HCT116 (cell line): Measurements from ENCODE around the gene CELA3A. TPM values are rescaled to one million over a fixed set of nuclear protein-coding genes. Genes with fewer than 3 reads are reported as not detected.

ENCODE experiments used
- ATAC-seq: fragments of 200-7000 bp; cut with Tn5 transposase; 2 replicates; pipeline ENCODE4 v1.9.1; 2020; ENCODE audit warnings: mild to moderate bottlenecking, moderate library complexity
- BruUV-seq: library from RNA; stranded (reverse); fragments of 400-500 nt; replicated peaks from 2 replicates; lab custom pipeline; 2021; lab: Mats Ljungman, UMichigan
- CTCF ChIA-PET: fragments of 300-600 bp; sonication (Branson Sonifier 250); formaldehyde crosslinking; loops from one replicate; lab custom pipeline; 2021; ENCODE audit warnings: antibody characterized with exemption; lab: Charles Lee
- POLR2A ChIA-PET: fragments of 300-600, 350-600 bp; sonication (Branson Sonifier 250); formaldehyde crosslinking; loops from one replicate; lab custom pipeline; 2021; ENCODE audit warnings: antibody characterized with exemption; lab: Charles Lee
- RAD21 ChIA-PET, 2 experiments: fragments of 300-600 bp; sonication (Branson Sonifier 250); formaldehyde crosslinking; loops; one replicate each; lab custom pipeline; 2023; ENCODE audit warnings: low total read pairs in 2 of 2; ENCODE audit not compliant: uncharacterized antibody in 2 of 2, unreplicated experiment in 2 of 2, low non-redundant PET in 1 of 2; lab: Charles Lee
- DNase-seq: peaks from one replicate; pipeline ENCODE4 v3.0.0-alpha.2; 2010; ENCODE audit warnings: low read depth, low spot score
- H2AFZ ChIP-seq: fragments of 200-600 bp; shearing (Covaris generic), sonication (generic); 2 replicates; pipeline ENCODE4 v1.6.1; 2017; ENCODE audit warnings: low read depth, mixed run types, mixed read lengths, antibody characterized with exemption, low read length; ENCODE audit not compliant: poor library complexity, severe bottlenecking
- H3K27ac ChIP-seq: 2 replicates; pipeline ENCODE4 v1.5.1; 2012; ENCODE audit warnings: low read depth, low read length
- H3K27me3 ChIP-seq: fragments of 200-600 bp; sonication (generic); 2 replicates; pipeline ENCODE4 v1.6.1; 2016; ENCODE audit warnings: mixed run types, low read length, mixed read lengths; ENCODE audit not compliant: insufficient read depth
- H3K36me3 ChIP-seq, 2 experiments: fragments of 200-500 bp in 1 of 2; fragments of 200-600 bp in 1 of 2; sonication (Bioruptor generic) in 1 of 2; sonication (generic) in 1 of 2; 2 replicates each; pipeline versions ENCODE4 v1.5.1 to v1.6.1; 2014 to 2016; ENCODE audit warnings: low read length in 2 of 2, inconsistent platforms in 1 of 2, mixed read lengths in 1 of 2, mixed run types in 1 of 2; ENCODE audit not compliant: insufficient read depth in 2 of 2, control insufficient read depth in 1 of 2
- H3K4me1 ChIP-seq, 2 experiments: fragments of 200-600 bp in 1 of 2; sonication (generic) in 1 of 2; 2 replicates each; pipeline versions ENCODE4 v1.5.1 to v1.6.1; 2012 to 2017; ENCODE audit warnings: low read length in 2 of 2, inconsistent platforms in 1 of 2, mild to moderate bottlenecking in 1 of 2, mixed read lengths in 1 of 2, mixed run types in 1 of 2, moderate library complexity in 1 of 2; ENCODE audit not compliant: insufficient read depth in 2 of 2, control insufficient read depth in 1 of 2
- H3K4me2 ChIP-seq: fragments of 200-600 bp; sonication (generic); 2 replicates; pipeline ENCODE4 v1.6.1; 2017; ENCODE audit warnings: mixed run types, low read length, mixed read lengths
- H3K4me3 ChIP-seq, 2 experiments: fragments of 200-600 bp in 1 of 2; sonication (generic) in 1 of 2; replicated peaks in 1 of 2; 2 replicates each; pipeline ENCODE4 v1.5.1; 2011 to 2016; ENCODE audit warnings: low read length in 2 of 2, control low read depth in 1 of 2, low read depth in 1 of 2, mild to moderate bottlenecking in 1 of 2, mixed read lengths in 1 of 2, mixed run types in 1 of 2
- H3K79me2 ChIP-seq: fragments of 200-600 bp; sonication (generic); 2 replicates; pipeline ENCODE4 v1.6.1; 2017; ENCODE audit warnings: mild to moderate bottlenecking, mixed run types, low read length, moderate library complexity, mixed read lengths; ENCODE audit not compliant: insufficient read depth
- H3K9ac ChIP-seq: fragments of 200-600 bp; sonication (generic); 2 replicates; pipeline ENCODE4 v1.6.1; 2016; ENCODE audit warnings: low read length, mixed read lengths
- H3K9me2 ChIP-seq: fragments of 200-600 bp; sonication (generic), shearing (Covaris generic); 2 replicates; pipeline ENCODE4 v1.6.1; 2017; ENCODE audit warnings: mixed run types, mild to moderate bottlenecking, moderate library complexity; ENCODE audit not compliant: insufficient read depth
- H3K9me3 ChIP-seq, 2 experiments: fragments of 200-500 bp in 1 of 2; fragments of 200-600 bp in 1 of 2; sonication (Bioruptor generic) in 1 of 2; sonication (generic) in 1 of 2; 2 replicates each; pipeline ENCODE4 v1.6.1; 2014 to 2017; ENCODE audit warnings: low read length in 2 of 2, mixed read lengths in 2 of 2, inconsistent platforms in 1 of 2, low read depth in 1 of 2, mild to moderate bottlenecking in 1 of 2, mixed run types in 1 of 2, moderate library complexity in 1 of 2; ENCODE audit not compliant: control insufficient read depth in 1 of 2, insufficient read depth in 1 of 2
- H4K20me1 ChIP-seq: fragments of 200-600 bp; sonication (generic), shearing (Covaris generic); 2 replicates; pipeline ENCODE4 v1.6.1; 2017; ENCODE audit warnings: mixed run types, mild to moderate bottlenecking, moderate library complexity; ENCODE audit not compliant: insufficient read depth
- ATF3 ChIP-seq: IDR thresholded peaks from 2 replicates; pipeline ENCODE4 v1.6.1; 2012
- CEBPB ChIP-seq: IDR thresholded peaks from 2 replicates; pipeline ENCODE4 v1.6.1; 2012; ENCODE audit warnings: low read depth
- EGR1 ChIP-seq: IDR thresholded peaks from 2 replicates; pipeline ENCODE4 v1.6.1; 2012; ENCODE audit warnings: low read depth
- ELF1 ChIP-seq: IDR thresholded peaks from 2 replicates; pipeline ENCODE4 v1.6.1; 2012; ENCODE audit warnings: low read depth, borderline replicate concordance
- EZH2 ChIP-seq: fragments of 200-600 bp; sonication (generic); IDR thresholded peaks from 2 replicates; pipeline ENCODE4 v1.6.1; 2017; ENCODE audit warnings: antibody characterized with exemption, mixed run types
- FOSL1 ChIP-seq: IDR thresholded peaks from 2 replicates; pipeline ENCODE4 v1.6.1; 2012; ENCODE audit warnings: low read depth
- JUND ChIP-seq: IDR thresholded peaks from 2 replicates; pipeline ENCODE4 v1.6.1; 2012
- POLR2A ChIP-seq: IDR thresholded peaks from 2 replicates; pipeline ENCODE4 v1.7.0; 2011; ENCODE audit warnings: borderline replicate concordance; ENCODE audit not compliant: insufficient read depth, insufficient read length; ENCODE audit errors: extremely low read depth
- POLR2AphosphoS5 ChIP-seq: IDR thresholded peaks from 2 replicates; pipeline ENCODE4 v1.6.1; 2011; ENCODE audit warnings: mild to moderate bottlenecking, low read depth, low read length, moderate library complexity
- REST ChIP-seq: IDR thresholded peaks from 2 replicates; pipeline ENCODE4 v1.6.1; 2012; ENCODE audit warnings: low read depth
- SIN3A ChIP-seq: IDR thresholded peaks from 2 replicates; pipeline ENCODE4 v1.6.1; 2012; ENCODE audit warnings: low read depth
- YY1 ChIP-seq: IDR thresholded peaks from 2 replicates; pipeline ENCODE4 v1.6.1; 2011; ENCODE audit warnings: low read length, low read depth, moderate library complexity, mild to moderate bottlenecking; ENCODE audit not compliant: insufficient replicate concordance; ENCODE audit errors: extremely low read depth
- intact Hi-C: fragments of 100-400 bp; cut with micrococcal nuclease; formaldehyde crosslinking; loops from 2 replicates; pipeline ENCODE4 v1.10.0; 2022
- total RNA-seq: library from RNA; stranded (reverse); gene quantifications from one replicate; pipeline ENCODE4 v1.2.1, GENCODE V29; 2021; ENCODE audit not compliant: unreplicated experiment

The CELA3A gene
- total RNA-seq, 1 experiment from 2014 or later: 9.0 TPM

GRCh38 chr1:22053861-22054770 lies 52.7 kb downstream of the CELA3A start:
- Histone ChIP-seq H3K36me3 (peaks cover 2 to 18% of the 10 kb centered on the region in 2 experiments; a peak in 2 of 4 replicates), H3K9me3 (no peaks in the 10 kb centered on the region), H3K27me3 (no peaks in the 10 kb centered on the region), H2AFZ (no peak overlapping the region), H3K4me2 (peak overlapping the region; percentile 76), H3K9ac (peak overlapping the region; percentile 97), H3K79me2 (peaks cover 63% of the 10 kb centered on the region), H3K9me2 (no peaks in the 10 kb centered on the region), H3K27ac (no peak overlapping the region), H3K4me3 (peak overlapping the region; percentile 77 to 95), H4K20me1 (peaks cover 31% of the 10 kb centered on the region; the same call in 1 of the 2 replicates), H3K4me1 (peaks cover 21 to 33% of the 10 kb centered on the region in 2 experiments)
- ChIA-PET RAD21 (no interaction called here), CTCF (interaction anchor here (1.1 kb wide), 1 partner anchor 12 kb away, joined by 4 read pairs; no protein-coding TSS in a partner anchor), POLR2A (interaction anchor here (1.1 to 2.7 kb wide), 5 partner anchors 8 to 33 kb away, joined by 3 to 18 read pairs (median 4); no protein-coding TSS in a partner anchor)
- DNase-seq (no peak), ATAC-seq (no peak)
- BruUV-seq: TSS peak; percentile 61
- intact Hi-C loops: no loop called here
- TF ChIP-seq YY1 (no peak), ELF1 (no peak), EGR1 (no peak), POLR2AphosphoS5 (no peak), REST (no peak), EZH2 (no peak), ATF3 (no peak), POLR2A (no peak), JUND (no peak), FOSL1 (no peak), CEBPB (no peak), SIN3A (no peak)
